ENCODE measurements around the gene FAM78A.
"Not testable (repeated sequence)": the region's sequence is repeated elsewhere in the genome, so short reads cannot be mapped to it uniquely, and the experiment has no call there.

The FAM78A gene

GRCh38 chr9:131246618-131247017 is 29.7 kb downstream of the FAM78A start:
- H3K4me3 ChIP-seq (ENCODE audit: low read depth, low read length) = no peak overlapping the region
- DNase-seq (ENCODE audit: low read depth) = no peak

- not testable (repeated sequence) for DNase-seq (ENCODE audit: low read depth); H3K4me3 ChIP-seq (ENCODE audit: low read depth, low read length)
Observed at GRCh38 chr9:131244331-131244730, 32.0 kb downstream of the FAM78A start.

GRCh38 chr9:131240047-131240921 is 36.0 kb downstream of the FAM78A start:
- DNase-seq (ENCODE audit: low read depth) = no peak

GRCh38 chr9:131239161-131239975 is 36.9 kb downstream of the FAM78A start:
- no peak for DNase-seq (ENCODE audit: low read depth)
- no peak overlapping the region for H3K4me3 ChIP-seq (ENCODE audit: low read depth, low read length)

More at GRCh38 chr9:131240047-131240921, 36.0 kb downstream of the FAM78A start:
- H3K4me3 ChIP-seq (ENCODE audit: low read depth, low read length) = no peak overlapping the region

- no peak overlapping the region for H3K4me3 ChIP-seq (ENCODE audit: low read depth, low read length)
- peak; percentile 75 for DNase-seq (ENCODE audit: low read depth)
Observed at GRCh38 chr9:131238402-131239021, 37.8 kb downstream of the FAM78A start.

- peak; percentile 69 for DNase-seq (ENCODE audit: low read depth)
- H3K4me3 ChIP-seq (ENCODE audit: low read depth, low read length) = no peak overlapping the region
Observed at GRCh38 chr9:131237931-131238401, 38.3 kb downstream of the FAM78A start.

GRCh38 chr9:131237291-131237690 is 39.0 kb downstream of the FAM78A start:
- no peak for DNase-seq (ENCODE audit: low read depth)
- no peak overlapping the region for H3K4me3 ChIP-seq (ENCODE audit: low read depth, low read length)

GRCh38 chr9:131236761-131237160 is 39.5 kb downstream of the FAM78A start:
- DNase-seq (ENCODE audit: low read depth) = no peak
- H3K4me3 ChIP-seq (ENCODE audit: low read depth, low read length) = no peak overlapping the region

- no peak overlapping the region for H3K4me3 ChIP-seq (ENCODE audit: low read depth, low read length)
- no peak for DNase-seq (ENCODE audit: low read depth)
Observed at GRCh38 chr9:131236161-131236560, 40.1 kb downstream of the FAM78A start.

GRCh38 chr9:131235480-131235851 is 40.8 kb downstream of the FAM78A start:
- no peak overlapping the region for H3K4me3 ChIP-seq (ENCODE audit: low read depth, low read length)
- DNase-seq (ENCODE audit: low read depth) = no peak

GRCh38 chr9:131234799-131235479 is 41.4 kb downstream of the FAM78A start:
- no peak for DNase-seq (ENCODE audit: low read depth)

GRCh38 chr9:131233995-131234394 is 42.3 kb downstream of the FAM78A start:
- no peak overlapping the region for H3K4me3 ChIP-seq (ENCODE audit: low read depth, low read length)

More at GRCh38 chr9:131234799-131235479, 41.4 kb downstream of the FAM78A start:
- H3K4me3 ChIP-seq (ENCODE audit: low read depth, low read length) = no peak overlapping the region

GRCh38 chr9:131233556-131233955 is 42.8 kb downstream of the FAM78A start:
- no peak for DNase-seq (ENCODE audit: low read depth)
- H3K4me3 ChIP-seq (ENCODE audit: low read depth, low read length) = no peak overlapping the region

More at GRCh38 chr9:131233995-131234394, 42.3 kb downstream of the FAM78A start:
- DNase-seq (ENCODE audit: low read depth) = no peak

- H3K4me3 ChIP-seq (ENCODE audit: low read depth, low read length) = no peak overlapping the region
- DNase-seq (ENCODE audit: low read depth) = no peak
Observed at GRCh38 chr9:131228988-131229387, 47.3 kb downstream of the FAM78A start.

- no peak overlapping the region for H3K4me3 ChIP-seq (ENCODE audit: low read depth, low read length)
Observed at GRCh38 chr9:131227959-131228460, 48.3 kb downstream of the FAM78A start.

GRCh38 chr9:131227112-131227958 is 49.0 kb downstream of the FAM78A start:
- DNase-seq (ENCODE audit: low read depth) = no peak
- H3K4me3 ChIP-seq (ENCODE audit: low read depth, low read length) = no peak overlapping the region

More at GRCh38 chr9:131227959-131228460, 48.3 kb downstream of the FAM78A start:
- DNase-seq (ENCODE audit: low read depth) = no peak

GRCh38 chr9:131226226-131226625 is 50.1 kb downstream of the FAM78A start:
- no peak overlapping the region for H3K4me3 ChIP-seq (ENCODE audit: low read depth, low read length)
- no peak for DNase-seq (ENCODE audit: low read depth)

- H3K4me3 ChIP-seq (ENCODE audit: low read depth, low read length) = no peak overlapping the region
- DNase-seq (ENCODE audit: low read depth) = no peak
Observed at GRCh38 chr9:131222460-131222859, 53.9 kb downstream of the FAM78A start.

All from skeletal muscle cell (primary cell).